ENCODE data around the gene UNC5C.

UNC5C gene

DNA sequence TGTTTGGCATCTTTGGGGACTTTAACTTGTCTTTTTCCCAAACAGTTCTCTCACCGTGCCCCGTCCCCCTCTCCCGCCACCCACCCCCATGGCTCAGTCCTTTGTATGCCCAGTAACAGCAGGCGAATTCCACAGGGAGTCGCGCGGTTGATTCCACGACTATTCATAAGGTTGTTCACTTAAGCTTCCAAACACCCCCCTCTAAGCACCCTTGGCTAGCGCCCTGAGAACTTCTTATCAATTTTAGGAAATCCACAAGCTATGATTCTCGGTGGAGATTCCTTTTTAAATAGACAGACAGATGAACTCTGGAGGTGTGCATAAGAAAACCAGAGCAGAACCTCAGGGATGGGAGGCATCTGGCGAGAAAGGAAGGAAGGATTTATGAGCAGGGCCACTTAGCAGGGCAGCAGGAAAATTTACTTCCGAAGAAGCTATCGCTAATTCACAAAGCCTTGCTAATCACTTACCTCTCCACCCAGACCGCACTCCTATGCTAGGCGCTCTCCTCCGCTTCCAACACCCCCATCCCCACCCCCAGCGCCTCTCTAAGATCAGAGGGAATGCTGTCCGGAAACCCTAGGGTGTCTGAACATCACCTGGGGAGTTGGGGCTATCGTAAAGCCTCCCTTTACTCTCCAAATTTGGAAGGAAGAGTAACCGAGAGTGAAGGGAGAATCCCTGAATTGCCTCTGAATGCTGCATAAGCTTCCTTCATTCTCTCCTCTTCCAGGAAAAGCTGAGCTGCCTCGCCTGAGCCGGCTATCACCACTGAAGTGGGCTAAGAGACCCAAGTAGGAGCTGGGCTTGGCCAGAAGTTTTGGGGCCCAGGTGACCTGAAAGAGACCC, 1.7 kb downstream of the UNC5C start:
- DNase-seq (ENCODE audit: low read depth) = no peak

DNA sequence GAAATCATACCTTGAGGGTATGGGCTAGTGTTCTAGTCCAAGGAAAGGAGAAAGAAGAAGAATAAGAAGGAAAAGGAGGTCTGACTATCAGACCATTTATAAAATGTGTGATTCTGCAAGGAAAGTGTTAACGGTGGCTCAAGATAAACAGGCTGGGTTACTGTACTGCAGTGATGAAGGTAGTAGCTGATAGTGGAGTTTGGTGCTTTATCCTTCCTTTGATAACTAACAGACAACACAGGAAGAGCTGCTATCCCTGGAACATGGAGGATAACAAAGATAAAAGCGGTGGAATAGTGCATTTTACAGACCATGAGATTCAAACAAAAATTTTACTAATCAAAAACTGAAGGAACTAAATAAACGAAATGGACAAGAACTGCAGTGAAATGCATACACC, 2.6 kb downstream of the UNC5C start:
- DNase-seq (ENCODE audit: low read depth) = no peak

DNA sequence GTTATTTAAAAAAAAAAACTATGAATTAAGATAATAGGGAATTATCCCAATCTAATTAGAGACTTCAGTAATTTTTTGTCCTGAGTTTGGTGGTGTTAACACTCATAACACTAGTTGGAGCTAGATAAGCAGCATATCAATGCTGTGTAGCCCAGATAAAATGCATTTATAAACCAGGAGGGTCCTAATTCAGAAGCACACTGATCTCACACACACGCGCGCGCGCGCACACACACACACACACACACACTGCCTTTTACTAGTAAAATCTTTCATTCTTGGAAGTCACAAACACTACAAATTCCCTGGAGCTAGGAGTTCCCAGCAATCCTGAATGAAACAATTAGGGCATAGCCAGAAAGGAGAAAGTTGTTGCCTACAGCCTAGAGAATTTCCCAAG, 3.2 kb downstream of the UNC5C start:
- DNase-seq (ENCODE audit: low read depth) = no peak

- no peak for DNase-seq (ENCODE audit: low read depth)
Measured at GRCh38 chr4:95544113-95545103, 4.4 kb downstream of the UNC5C start.

GRCh38 chr4:95541889-95542607, 6.7 kb downstream of the UNC5C start:
- no peak for DNase-seq (ENCODE audit: low read depth)

DNA sequence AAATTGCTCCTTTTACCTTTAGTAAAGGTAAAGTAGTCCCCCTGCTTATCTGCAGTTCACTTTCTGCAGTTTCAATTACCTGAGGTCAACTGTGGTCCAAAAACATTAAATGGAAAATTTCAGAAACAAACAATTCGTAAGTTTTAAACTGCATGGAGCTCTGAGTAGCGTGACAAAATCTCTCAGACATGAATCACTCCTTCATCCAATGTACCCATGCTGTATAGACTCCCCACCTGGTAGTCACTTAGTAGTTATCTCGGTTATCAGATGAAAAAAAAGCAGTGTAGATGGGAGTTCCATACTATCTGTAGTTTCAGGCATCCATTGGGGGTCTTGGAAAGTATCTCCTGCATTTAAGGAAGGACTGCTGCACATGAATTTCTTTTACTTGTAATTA, 7.7 kb downstream of the UNC5C start:
- no peak for DNase-seq (ENCODE audit: low read depth)

DNA sequence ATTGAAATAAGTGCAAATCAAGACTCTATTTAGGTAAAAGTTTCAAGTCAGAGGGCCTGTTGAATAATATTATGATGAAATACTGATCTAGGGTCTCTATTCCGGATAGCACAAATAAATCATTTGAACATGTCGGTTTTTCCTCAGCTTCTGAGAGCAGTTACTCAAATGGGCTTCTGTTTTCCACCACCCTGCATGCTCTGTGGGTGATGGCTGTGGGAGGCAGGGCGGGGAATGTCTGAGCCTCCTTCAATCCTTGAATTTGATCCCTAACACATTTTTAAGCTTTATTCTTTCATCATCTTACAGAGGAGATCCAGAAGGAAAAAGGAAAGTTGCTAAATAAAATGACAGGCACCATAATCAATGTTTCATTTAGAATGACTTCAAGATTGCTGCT, 8.5 kb downstream of the UNC5C start:
- DNase-seq (ENCODE audit: low read depth) = no peak

- DNase-seq (ENCODE audit: low read depth) = no peak
Measured at GRCh38 chr4:95539106-95539505, 9.7 kb downstream of the UNC5C start.

DNA sequence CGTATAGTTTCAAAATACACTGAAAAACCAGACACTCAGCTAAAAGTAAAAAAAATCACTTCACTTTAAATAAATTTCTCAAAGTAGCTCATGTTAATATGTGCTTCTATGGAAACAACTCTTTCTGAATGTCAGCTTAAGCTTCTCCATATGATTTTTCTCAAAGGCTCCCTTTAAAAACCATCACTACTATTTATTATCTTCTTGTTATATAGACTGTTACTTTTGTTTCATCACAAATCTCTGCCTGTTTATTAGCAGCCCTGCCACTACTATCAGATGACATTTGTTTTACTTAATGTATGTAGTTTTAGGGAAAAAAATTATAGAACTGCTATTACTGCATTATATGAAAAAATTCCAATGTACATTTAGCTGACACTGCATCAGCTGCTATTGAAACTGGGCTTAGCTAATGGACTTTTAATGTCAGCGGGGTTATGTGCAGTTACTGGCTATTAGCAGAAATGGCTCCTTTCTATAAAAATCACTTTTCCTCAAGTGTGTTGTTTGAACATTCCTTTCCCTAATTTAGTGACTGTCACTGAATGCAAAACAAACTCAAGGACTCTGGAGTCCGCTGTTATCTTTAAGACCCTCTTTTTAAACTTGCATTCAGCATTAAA, 10.8 kb downstream of the UNC5C start:
- DNase-seq (ENCODE audit: low read depth) = no peak

DNA sequence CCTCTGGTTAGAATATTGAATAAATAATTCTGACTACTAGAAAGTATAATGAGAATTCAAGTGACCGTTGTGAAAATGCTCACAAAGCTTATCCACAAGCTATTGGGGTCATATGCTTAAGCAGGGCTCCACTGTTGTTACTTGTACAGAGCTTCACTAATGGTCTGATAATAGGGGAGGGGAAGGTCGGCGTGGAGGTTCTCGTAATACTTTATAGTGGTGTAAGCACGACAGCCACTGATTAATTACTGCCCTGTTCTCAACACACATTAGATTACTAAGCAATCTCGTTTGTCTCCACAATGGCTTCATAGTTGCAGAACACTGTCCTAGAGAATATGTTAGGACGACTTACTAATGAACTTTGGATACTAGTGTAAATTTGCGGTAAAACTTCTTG, 11.6 kb downstream of the UNC5C start:
- DNase-seq (ENCODE audit: low read depth) = no peak

GRCh38 chr4:95536650-95537049, 12.1 kb downstream of the UNC5C start:
- DNase-seq (ENCODE audit: low read depth) = no peak

GRCh38 chr4:95535180-95535579, 13.6 kb downstream of the UNC5C start:
- no peak for DNase-seq (ENCODE audit: low read depth)

DNA sequence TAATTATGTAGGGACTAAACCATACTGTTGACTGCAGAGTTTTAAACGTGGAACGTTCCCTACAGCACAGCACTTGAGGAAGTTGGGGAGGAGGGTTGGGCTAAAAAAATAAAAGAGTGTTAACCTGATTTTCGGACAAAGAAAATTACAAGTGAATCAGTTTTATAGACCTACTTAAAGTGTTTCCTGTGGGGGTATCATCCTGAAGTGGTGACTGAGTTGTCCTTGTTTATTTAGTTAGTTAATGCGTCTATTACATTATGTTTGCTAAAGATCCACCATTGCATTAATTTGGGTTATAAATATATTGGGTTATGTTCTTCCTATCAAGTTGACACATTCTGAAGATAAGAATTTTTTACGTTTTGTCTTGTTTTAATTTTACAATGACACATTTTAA, 14.7 kb downstream of the UNC5C start:
- no peak for DNase-seq (ENCODE audit: low read depth)

GRCh38 chr4:95533254-95533653, 15.5 kb downstream of the UNC5C start:
- no peak for DNase-seq (ENCODE audit: low read depth)

GRCh38 chr4:95532305-95532704, 16.5 kb downstream of the UNC5C start:
- no peak for DNase-seq (ENCODE audit: low read depth)

DNA sequence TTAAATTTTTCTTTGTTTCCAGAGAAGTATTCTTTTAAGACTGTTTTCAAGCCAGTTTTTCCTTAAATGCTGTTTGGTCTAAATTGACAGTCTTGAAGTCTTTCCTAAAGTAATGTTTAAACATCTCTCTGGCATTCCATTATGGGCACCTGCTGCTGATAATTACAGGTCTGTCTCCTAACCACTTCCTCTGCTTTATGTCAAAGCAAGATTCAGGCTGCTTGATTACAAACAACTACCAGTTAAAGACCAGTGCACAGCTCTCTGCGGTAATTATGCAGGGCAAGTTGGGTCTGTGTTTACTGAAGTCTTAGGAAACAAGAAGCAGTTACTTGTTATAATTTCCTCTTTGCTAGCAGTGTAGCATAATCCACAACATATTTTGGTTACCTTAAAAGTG, 17.6 kb downstream of the UNC5C start:
- no peak for DNase-seq (ENCODE audit: low read depth)

- DNase-seq (ENCODE audit: low read depth) = no peak
Measured at GRCh38 chr4:95529946-95530345, 18.8 kb downstream of the UNC5C start.

GRCh38 chr4:95528388-95528948, 20.3 kb downstream of the UNC5C start:
- DNase-seq (ENCODE audit: low read depth) = no peak

DNA sequence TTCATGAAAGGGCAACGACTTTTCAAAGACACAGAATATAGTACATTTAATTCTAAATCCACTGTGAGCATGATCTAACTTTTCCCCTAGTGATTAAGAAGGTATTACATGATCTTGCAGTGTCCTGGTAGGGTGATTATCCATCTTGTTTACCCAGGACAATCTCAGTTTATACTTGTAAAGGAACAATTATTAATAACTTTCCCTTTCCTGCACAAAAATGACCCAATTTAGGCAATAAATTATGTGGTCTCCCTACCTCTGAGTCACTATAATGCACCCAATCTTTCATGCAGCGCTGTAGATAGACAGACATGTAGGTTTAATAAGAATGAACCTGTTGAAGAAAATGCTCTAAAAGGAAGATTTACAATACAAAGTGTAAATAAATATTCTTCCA, 22.7 kb downstream of the UNC5C start:
- DNase-seq (ENCODE audit: low read depth) = no peak

GRCh38 chr4:95524729-95525128, 24.0 kb downstream of the UNC5C start:
- DNase-seq (ENCODE audit: low read depth) = no peak

GRCh38 chr4:95524184-95524583, 24.6 kb downstream of the UNC5C start:
- no peak for DNase-seq (ENCODE audit: low read depth)

All from stimulated activated CD8-positive, alpha-beta memory T cell treated with anti-CD3 and anti-CD28 coated beads, Interleukin-15, amount 100 ng/mL, for 24 hours (primary cell).